Chondrocyte (in vitro differentiated cells): ENCODE results near the gene IFNLR1. TPM values are rescaled to one million over a fixed set of nuclear protein-coding genes. Genes with fewer than 3 reads are reported as not detected.

Experiments used
- DNase-seq: peaks from one replicate; pipeline ENCODE4 v3.0.0; 2021; ENCODE audit warnings: mixed read lengths, low spot score
- H3K27ac Mint-ChIP-seq: one replicate; pipeline ENCODE4 v1.8.0; 2021; ENCODE audit warnings: mild to moderate bottlenecking, moderate library complexity, mixed read lengths; ENCODE audit not compliant: unreplicated experiment
- H3K27me3 Mint-ChIP-seq: 2 replicates; pipeline ENCODE4 v1.8.0; 2021; ENCODE audit warnings: low read depth, mixed read lengths
- H3K36me3 Mint-ChIP-seq: 2 replicates; pipeline ENCODE4 v1.8.0; 2021; ENCODE audit warnings: low read depth, mixed read lengths
- H3K4me1 Mint-ChIP-seq: 2 replicates; pipeline ENCODE4 v1.8.0; 2021; ENCODE audit warnings: low read depth, mild to moderate bottlenecking, mixed read lengths
- H3K4me3 Mint-ChIP-seq: one replicate; pipeline ENCODE4 v1.8.0; 2021; ENCODE audit warnings: mild to moderate bottlenecking, moderate library complexity, mixed read lengths; ENCODE audit not compliant: unreplicated experiment
- H3K9me3 Mint-ChIP-seq: 2 replicates; pipeline ENCODE4 v1.8.0; 2021; ENCODE audit warnings: low read depth, mixed read lengths
- CTCF ChIP-seq: fragments of 200-600 bp; sonication (generic); IDR thresholded peaks from 2 replicates; pipeline ENCODE4 v1.5.0; 2021; ENCODE audit warnings: antibody characterized with exemption, mild to moderate bottlenecking, moderate library complexity
- total RNA-seq: library from RNA; stranded (reverse); gene quantifications from 3 replicates; pipeline ENCODE4 v1.2.1, GENCODE V29; 2021

IFNLR1 gene
- total RNA-seq, 1 donor from 2014 or later, result 0.12 TPM

GRCh38 chr1:24172598-24172997 lies 14.5 kb downstream of the IFNLR1 start:
- peaks cover 25% of the 10 kb centered on the region for H3K27me3 Mint-ChIP-seq
- peaks cover 3% of the 10 kb centered on the region for H3K36me3 Mint-ChIP-seq

GRCh38 chr1:24169286-24169685 lies 17.8 kb downstream of the IFNLR1 start:
- peaks cover 3% of the 10 kb centered on the region for H3K36me3 Mint-ChIP-seq
- no peak overlapping the region for H3K27ac Mint-ChIP-seq
- H3K4me1 Mint-ChIP-seq, result peaks cover 3% of the 10 kb centered on the region
- H3K4me3 Mint-ChIP-seq, result no peak overlapping the region
- peaks cover 36% of the 10 kb centered on the region for H3K27me3 Mint-ChIP-seq
- no peak for DNase-seq
- TF ChIP-seq CTCF, result no peak
- no peaks in the 10 kb centered on the region for H3K9me3 Mint-ChIP-seq

More at GRCh38 chr1:24172598-24172997, 14.5 kb downstream of the IFNLR1 start:
- no peak overlapping the region for H3K27ac Mint-ChIP-seq
- DNase-seq, result no peak
- TF ChIP-seq CTCF, result no peak
- no peak overlapping the region for H3K4me3 Mint-ChIP-seq
- H3K9me3 Mint-ChIP-seq, result no peaks in the 10 kb centered on the region
- H3K4me1 Mint-ChIP-seq, result peaks cover 3% of the 10 kb centered on the region

- Mint-ChIP-seq H3K9me3 (no peaks in the 10 kb centered on the region), H3K36me3 (peaks cover 2% of the 10 kb centered on the region), H3K4me1 (peaks cover 3% of the 10 kb centered on the region), H3K4me3 (no peak overlapping the region), H3K27me3 (peaks cover 35% of the 10 kb centered on the region), H3K27ac (no peak overlapping the region)
- no peak for TF ChIP-seq CTCF
- no peak for DNase-seq
Measured at GRCh38 chr1:24168245-24168644, 18.8 kb downstream of the IFNLR1 start.

- H3K4me3 Mint-ChIP-seq, result no peak overlapping the region
- peaks cover 2% of the 10 kb centered on the region for H3K36me3 Mint-ChIP-seq
- H3K9me3 Mint-ChIP-seq, result no peaks in the 10 kb centered on the region
- DNase-seq, result no peak
- peaks cover 35% of the 10 kb centered on the region for H3K27me3 Mint-ChIP-seq
- no peak overlapping the region for H3K27ac Mint-ChIP-seq
- peaks cover 3% of the 10 kb centered on the region for H3K4me1 Mint-ChIP-seq
- no peak for TF ChIP-seq CTCF
Measured at GRCh38 chr1:24167008-24167407, 20.1 kb downstream of the IFNLR1 start.

GRCh38 chr1:24165500-24165899 lies 21.6 kb downstream of the IFNLR1 start:
- no peak for TF ChIP-seq CTCF
- DNase-seq, result no peak
- no peak overlapping the region for H3K4me3 Mint-ChIP-seq
- peaks cover 31% of the 10 kb centered on the region for H3K27me3 Mint-ChIP-seq
- no peaks in the 10 kb centered on the region for H3K9me3 Mint-ChIP-seq
- peaks cover 2% of the 10 kb centered on the region for H3K36me3 Mint-ChIP-seq
- peaks cover 3% of the 10 kb centered on the region for H3K4me1 Mint-ChIP-seq
- H3K27ac Mint-ChIP-seq, result no peak overlapping the region
